ENCODE results near the gene PPBP. TPM values are rescaled to one million over a fixed set of nuclear protein-coding genes. Genes with fewer than 3 reads are reported as not detected.
"Not testable (repeated sequence)": the region's sequence is repeated elsewhere in the genome, so short reads cannot be mapped to it uniquely, and the experiment has no call there.

PPBP gene
- total and polyA plus RNA-seq, 9 donors, result 1.5 to 8.2 (median 4.2) TPM

DNA sequence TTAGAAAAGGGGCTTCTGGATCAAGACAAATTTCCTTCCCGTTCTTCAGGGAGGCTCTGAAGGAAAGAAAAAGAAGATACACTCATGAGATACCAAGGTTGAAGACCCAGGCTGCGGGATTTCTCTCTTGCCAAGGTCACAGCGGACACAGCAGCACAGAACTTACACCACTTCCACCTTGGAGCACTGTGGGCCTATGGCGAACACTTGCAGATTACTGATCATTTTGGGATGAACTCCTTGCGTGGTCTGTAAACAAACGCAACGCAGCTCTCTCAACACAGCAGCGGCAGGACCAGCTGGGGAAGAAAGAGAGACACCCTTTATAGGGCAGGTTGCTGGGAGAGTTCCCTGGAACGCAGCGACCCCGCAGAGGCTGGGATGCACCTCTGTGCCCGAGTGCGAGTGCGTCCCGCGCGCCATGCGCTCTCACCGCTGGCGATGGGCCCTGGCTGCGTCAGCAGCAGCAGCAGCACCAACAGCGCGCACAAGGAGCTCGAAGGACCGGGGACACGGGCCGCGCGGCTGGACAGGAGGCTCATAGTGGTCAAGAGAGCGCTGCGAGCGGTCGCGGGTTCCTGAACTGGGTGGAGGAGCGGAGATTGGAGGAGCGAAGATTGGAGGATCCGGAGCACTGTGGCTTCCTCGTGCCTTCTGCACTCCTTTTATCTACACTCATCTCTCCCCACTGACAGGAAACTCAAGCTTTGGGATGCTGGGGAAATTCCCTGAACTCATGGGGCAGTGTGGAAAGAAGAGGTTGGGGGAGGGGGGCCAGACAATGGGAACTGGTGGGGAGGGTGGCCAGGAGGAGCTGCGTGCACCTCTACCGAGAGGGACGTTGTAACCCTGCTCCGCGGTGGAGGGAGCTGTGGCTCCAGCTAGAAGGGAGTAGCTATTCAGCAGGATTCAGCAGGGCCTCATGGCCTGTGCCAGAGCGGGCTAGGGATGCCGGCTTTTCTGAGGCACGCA is 10.3 kb upstream of the PPBP start, which contains the start of gene CXCL5:
TSS of gene CXCL5 (minus strand) at position 638 of the 972 bp plus-strand sequence. CDS start at position 542, 96 bp downstream.
- Histone ChIP-seq H3K9me3 (replicated peaks; ENCODE audit: control insufficient read depth, low read depth, low read length) (no peaks in the 10 kb centered on the region), H3K4me1 (ENCODE audit: control insufficient read depth, insufficient read depth, low read length) (peaks cover 6% of the 10 kb centered on the region), H3K27me3 (ENCODE audit: control insufficient read depth, insufficient read depth, low read length) (peaks cover 10% of the 10 kb centered on the region), H3K27ac (ENCODE audit: low read length) (no peak within 1 kb of the TSS), H3K36me3 (ENCODE audit: control insufficient read depth, insufficient read depth, low read length) (no peaks in the 10 kb centered on the region), H3K4me3 (ENCODE audit: low read length) (peak within 1 kb of the TSS; percentile 3)
- 4% methylated on average over 30 of the region's 46 CpGs for WGBS (ENCODE audit: insufficient coverage)
- DNase-seq, result peak; percentile 30

DNA sequence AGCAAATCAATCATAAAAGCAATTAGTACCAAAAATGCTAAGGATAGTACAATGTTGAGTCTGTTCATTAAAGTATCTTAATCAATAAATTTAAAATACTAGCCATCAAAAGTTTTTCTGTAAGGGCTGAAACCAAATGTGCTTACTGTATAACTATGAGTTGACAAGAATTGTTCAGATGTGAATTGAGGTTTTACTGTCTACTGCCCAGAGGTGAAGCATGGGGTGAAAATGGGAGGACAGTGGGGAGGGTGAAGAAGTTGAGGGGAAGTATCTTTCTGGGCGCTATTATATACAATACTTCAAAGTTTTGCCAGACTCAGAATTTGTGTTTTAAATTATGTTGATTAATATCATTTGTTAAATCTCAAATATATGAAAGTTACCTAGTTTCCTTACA is 4.1 kb upstream of the PPBP start:
- Histone ChIP-seq H3K27ac (ENCODE audit: low read length) (no peak overlapping the region), H3K4me1 (ENCODE audit: control insufficient read depth, insufficient read depth, low read length) (no peaks in the 10 kb centered on the region), H3K27me3 (ENCODE audit: control insufficient read depth, insufficient read depth, low read length) (no peaks in the 10 kb centered on the region), H3K4me3 (ENCODE audit: low read length) (no peak overlapping the region), H3K9me3 (replicated peaks; ENCODE audit: control insufficient read depth, low read depth, low read length) (no peaks in the 10 kb centered on the region), H3K36me3 (ENCODE audit: control insufficient read depth, insufficient read depth, low read length) (no peaks in the 10 kb centered on the region)
- DNase-seq, result no peak
- WGBS (ENCODE audit: insufficient coverage), result no CpG with 5 or more reads among the region's 1 CpG

DNA sequence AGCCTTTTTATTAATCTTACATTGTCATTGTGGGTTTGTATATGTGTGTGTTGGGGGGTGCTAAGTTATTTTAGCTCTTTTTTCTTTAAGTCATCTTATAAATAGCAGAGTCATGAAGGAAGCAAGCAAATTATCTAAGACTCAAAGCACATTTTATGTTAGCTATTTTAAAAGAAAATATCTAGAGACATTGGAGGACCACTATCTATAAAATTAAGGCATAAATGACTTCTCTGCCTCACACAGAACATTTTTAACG is 3.7 kb upstream of the PPBP start:
- no peak for DNase-seq
- Histone ChIP-seq H3K4me1 (ENCODE audit: control insufficient read depth, insufficient read depth, low read length) (no peaks in the 10 kb centered on the region), H3K4me3 (ENCODE audit: low read length) (no peak overlapping the region), H3K27me3 (ENCODE audit: control insufficient read depth, insufficient read depth, low read length) (no peaks in the 10 kb centered on the region), H3K27ac (ENCODE audit: low read length) (no peak overlapping the region), H3K36me3 (ENCODE audit: control insufficient read depth, insufficient read depth, low read length) (no peaks in the 10 kb centered on the region), H3K9me3 (replicated peaks; ENCODE audit: control insufficient read depth, low read depth, low read length) (no peaks in the 10 kb centered on the region)
- WGBS (ENCODE audit: insufficient coverage), result no CpG with 5 or more reads among the region's 1 CpG

GRCh38 chr4:73990988-73991741 is 3.2 kb upstream of the PPBP start:
- Histone ChIP-seq H3K4me1 (ENCODE audit: control insufficient read depth, insufficient read depth, low read length) (no peaks in the 10 kb centered on the region), H3K27me3 (ENCODE audit: control insufficient read depth, insufficient read depth, low read length) (no peaks in the 10 kb centered on the region), H3K4me3 (ENCODE audit: low read length) (no peak overlapping the region), H3K9me3 (replicated peaks; ENCODE audit: control insufficient read depth, low read depth, low read length) (no peaks in the 10 kb centered on the region), H3K36me3 (ENCODE audit: control insufficient read depth, insufficient read depth, low read length) (no peaks in the 10 kb centered on the region), H3K27ac (ENCODE audit: low read length) (no peak overlapping the region)
- DNase-seq, result no peak
- 80% methylated on average over 1 of the region's 9 CpGs for WGBS (ENCODE audit: insufficient coverage)

DNA sequence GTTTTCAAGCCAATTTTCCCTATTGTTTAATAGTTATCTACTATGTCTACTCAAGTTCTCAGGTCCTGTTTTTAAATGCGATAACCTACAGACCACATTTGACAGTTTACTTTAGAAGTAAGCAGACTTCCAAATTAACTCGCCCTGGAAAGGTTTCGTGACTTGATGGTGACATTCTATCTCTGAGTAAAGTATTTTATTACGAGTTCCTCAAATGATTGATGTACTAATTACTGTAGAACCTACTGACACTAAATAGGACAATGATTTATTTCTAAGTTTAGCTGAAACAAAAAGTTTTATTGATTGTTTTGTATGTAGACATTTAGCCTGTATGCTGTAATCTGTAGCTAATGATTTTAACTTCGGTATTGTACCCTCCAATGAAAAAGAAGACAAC is 1.9 kb upstream of the PPBP start:
- no peak overlapping the region for H3K4me3 ChIP-seq (ENCODE audit: low read length)
- WGBS (ENCODE audit: insufficient coverage), result no CpG with 5 or more reads among the region's 5 CpGs
- DNase-seq, result no peak
- H3K36me3 ChIP-seq (ENCODE audit: control insufficient read depth, insufficient read depth, low read length), result no peaks in the 10 kb centered on the region
- no peak overlapping the region for H3K27ac ChIP-seq (ENCODE audit: low read length)
- no peaks in the 10 kb centered on the region for H3K9me3 ChIP-seq (replicated peaks; ENCODE audit: control insufficient read depth, low read depth, low read length)
- H3K27me3 ChIP-seq (ENCODE audit: control insufficient read depth, insufficient read depth, low read length), result no peaks in the 10 kb centered on the region
- no peaks in the 10 kb centered on the region for H3K4me1 ChIP-seq (ENCODE audit: control insufficient read depth, insufficient read depth, low read length)

DNA sequence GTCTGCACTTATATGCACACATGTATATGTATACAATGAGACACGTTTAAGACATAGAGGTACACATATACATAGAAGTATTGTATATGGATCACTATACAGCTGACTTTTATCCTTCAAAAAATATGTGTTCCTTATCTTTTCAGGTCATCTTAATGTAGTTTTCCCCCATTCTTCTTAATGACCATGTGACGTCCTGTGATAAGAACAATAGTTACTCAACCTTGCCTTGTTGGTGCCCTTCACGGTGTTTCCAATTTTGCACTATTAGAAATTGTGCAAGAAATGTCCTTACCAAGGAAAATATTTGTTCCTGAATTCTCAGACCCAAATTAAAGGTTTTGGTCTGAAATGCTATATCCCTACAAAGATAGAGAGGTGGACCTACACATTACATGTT is 1.0 kb upstream of the PPBP start:
- H3K27me3 ChIP-seq (ENCODE audit: control insufficient read depth, insufficient read depth, low read length), result no peaks in the 10 kb centered on the region
- DNase-seq, result no peak
- no peaks in the 10 kb centered on the region for H3K36me3 ChIP-seq (ENCODE audit: control insufficient read depth, insufficient read depth, low read length)
- H3K27ac ChIP-seq (ENCODE audit: low read length), result no peak overlapping the region
- no CpG with 5 or more reads among the region's 3 CpGs for WGBS (ENCODE audit: insufficient coverage)
- no peaks in the 10 kb centered on the region for H3K9me3 ChIP-seq (replicated peaks; ENCODE audit: control insufficient read depth, low read depth, low read length)
- no peaks in the 10 kb centered on the region for H3K4me1 ChIP-seq (ENCODE audit: control insufficient read depth, insufficient read depth, low read length)
- H3K4me3 ChIP-seq (ENCODE audit: low read length), result no peak overlapping the region

- Histone ChIP-seq H3K4me1 (ENCODE audit: control insufficient read depth, insufficient read depth, low read length) (no peaks in the 10 kb centered on the region), H3K27ac (ENCODE audit: low read length) (no peak overlapping the region), H3K4me3 (ENCODE audit: low read length) (no peak overlapping the region), H3K9me3 (replicated peaks; ENCODE audit: control insufficient read depth, low read depth, low read length) (no peaks in the 10 kb centered on the region), H3K36me3 (ENCODE audit: control insufficient read depth, insufficient read depth, low read length) (no peaks in the 10 kb centered on the region), H3K27me3 (ENCODE audit: control insufficient read depth, insufficient read depth, low read length) (no peaks in the 10 kb centered on the region)
- no peak for DNase-seq
- no CpG with 5 or more reads among the region's 1 CpG for WGBS (ENCODE audit: insufficient coverage)
Observed at GRCh38 chr4:73985528-73985852, 2.5 kb downstream of the PPBP start.

DNA sequence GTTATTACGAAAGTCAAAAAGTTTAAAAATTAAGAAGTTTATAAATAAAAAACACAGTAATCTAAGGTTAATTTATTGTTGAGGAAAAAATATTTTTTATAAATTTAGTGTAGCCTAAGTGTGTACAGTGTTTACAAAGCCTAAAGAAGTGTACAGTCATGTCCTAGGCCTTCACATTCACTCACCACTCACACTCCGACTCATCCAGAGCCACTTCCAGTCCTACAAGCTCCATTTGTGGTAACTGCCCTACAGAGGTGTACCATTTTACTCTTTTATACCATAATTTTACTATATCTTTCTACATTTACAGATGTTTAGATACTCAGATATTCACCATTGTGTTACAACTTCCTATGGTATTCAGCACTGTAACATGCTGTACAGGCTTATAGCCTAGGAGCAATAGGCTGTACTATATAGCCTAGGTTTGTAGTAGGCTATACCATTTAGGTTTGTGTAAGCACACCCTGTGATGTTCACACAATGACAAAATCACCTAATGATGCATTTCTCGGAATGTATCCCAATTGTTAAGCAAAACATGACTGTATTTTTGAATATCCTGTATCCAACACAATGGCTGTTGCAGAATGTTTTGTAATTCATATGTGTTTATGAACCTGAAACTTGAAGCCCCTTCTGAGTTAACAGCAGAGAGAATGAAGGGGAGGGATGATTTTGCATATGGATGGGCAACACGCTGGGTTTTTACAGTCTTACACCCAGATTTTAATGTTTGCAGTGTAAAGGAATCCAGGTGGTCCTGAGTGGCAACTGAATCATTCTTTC is 3.1 kb downstream of the PPBP start:
- H3K27me3 ChIP-seq (ENCODE audit: control insufficient read depth, insufficient read depth, low read length), result no peaks in the 10 kb centered on the region

DNA sequence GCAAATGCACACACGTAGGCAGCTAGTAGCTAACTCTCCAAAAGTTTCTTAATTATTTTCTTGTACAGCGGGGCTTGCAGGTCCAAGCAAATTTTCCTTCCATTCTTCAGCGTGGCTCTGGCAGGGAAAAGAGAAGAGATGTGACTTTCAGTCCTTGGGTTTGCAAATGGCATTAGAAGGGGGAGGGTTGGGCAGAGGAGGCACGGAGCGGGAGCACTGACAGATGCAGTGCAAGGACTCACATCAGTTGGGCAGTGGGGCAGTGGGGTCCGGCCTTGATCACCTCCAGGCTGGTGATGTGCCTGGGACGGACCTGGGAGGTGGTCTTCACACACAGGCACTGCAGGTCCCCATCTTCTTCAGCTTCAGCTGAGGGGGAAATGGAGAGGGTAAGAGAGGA is 6.8 kb downstream of the PPBP start:
- 71% methylated on average over 3 of the region's 7 CpGs for WGBS (ENCODE audit: insufficient coverage)
- DNase-seq; H3K4me3 ChIP-seq (ENCODE audit: low read length); H3K27me3 ChIP-seq (ENCODE audit: control insufficient read depth, insufficient read depth, low read length); H3K9me3 ChIP-seq (replicated peaks; ENCODE audit: control insufficient read depth, low read depth, low read length); H3K36me3 ChIP-seq (ENCODE audit: control insufficient read depth, insufficient read depth, low read length); H3K27ac ChIP-seq (ENCODE audit: low read length); H3K4me1 ChIP-seq (ENCODE audit: control insufficient read depth, insufficient read depth, low read length): not testable (repeated sequence)

More for the DNA sequence above, 3.1 kb downstream of the PPBP start:
- Histone ChIP-seq H3K4me3 (ENCODE audit: low read length) (no peak overlapping the region), H3K27ac (ENCODE audit: low read length) (no peak overlapping the region), H3K4me1 (ENCODE audit: control insufficient read depth, insufficient read depth, low read length) (no peaks in the 10 kb centered on the region), H3K9me3 (replicated peaks; ENCODE audit: control insufficient read depth, low read depth, low read length) (no peaks in the 10 kb centered on the region), H3K36me3 (ENCODE audit: control insufficient read depth, insufficient read depth, low read length) (no peaks in the 10 kb centered on the region)
- 100% methylated on average over 1 of the region's 4 CpGs for whole genome bisulfite sequencing (ENCODE audit: insufficient coverage)
- no peak for DNase-seq

GRCh38 chr4:73979407-73979957 is 8.5 kb downstream of the PPBP start:
- Histone ChIP-seq H3K4me3 (ENCODE audit: low read length) (no peak overlapping the region), H3K36me3 (ENCODE audit: control insufficient read depth, insufficient read depth, low read length) (no peaks in the 10 kb centered on the region), H3K4me1 (ENCODE audit: control insufficient read depth, insufficient read depth, low read length) (no peaks in the 10 kb centered on the region), H3K27me3 (ENCODE audit: control insufficient read depth, insufficient read depth, low read length) (no peaks in the 10 kb centered on the region), H3K27ac (ENCODE audit: low read length) (no peak overlapping the region), H3K9me3 (replicated peaks; ENCODE audit: control insufficient read depth, low read depth, low read length) (peaks cover 3% of the 10 kb centered on the region)
- DNase-seq, result no peak
- no CpG with 5 or more reads among the region's 3 CpGs for WGBS (ENCODE audit: insufficient coverage)

Measured in muscle of leg (tissue), 11 donors.